A549 (cell line): ENCODE results near the gene LEMD1.

Experiments
- CHD2 ChIP-seq: fragments of 150-350 bp; IDR thresholded peaks from 2 replicates; pipeline ENCODE4 v1.6.1; 2014; ENCODE audit warnings: low read length; ENCODE audit not compliant: partially characterized antibody
- FOXS1 ChIP-seq: fragments of 250-450 bp; sonication (Bioruptor Pico); IDR thresholded peaks from 2 replicates; pipeline ENCODE4 v1.5.0; 2020; ENCODE audit warnings: mild to moderate bottlenecking, moderate library complexity
- MYC ChIP-seq: IDR thresholded peaks from 2 replicates; pipeline ENCODE4 v1.6.1; 2012; ENCODE audit warnings: mild to moderate bottlenecking, inconsistent platforms, low read length, improper control_type of control experiment, borderline replicate concordance
- NR3C1 ChIP-seq: fragments of >200 bp; sonication (Bioruptor Twin); formaldehyde crosslinking; IDR thresholded peaks from 3 replicates; pipeline ENCODE4 v1.6.1; 2017
- POLR2A ChIP-seq: IDR thresholded peaks from 2 replicates; pipeline ENCODE4 v1.6.1; 2012; ENCODE audit warnings: mild to moderate bottlenecking, low read length
- ZC3H11A ChIP-seq: fragments of 450-650 bp; IDR thresholded peaks from 2 replicates; pipeline ENCODE4 v1.6.1; 2014; ENCODE audit warnings: antibody characterized with exemption, mild to moderate bottlenecking
- TF ChIP-seq, protein P1 (sequence below): fragments of 250-450 bp; sonication (Bioruptor Pico); IDR thresholded peaks from 2 replicates; pipeline ENCODE4 v1.5.0; 2021; ENCODE audit warnings: mild to moderate bottlenecking, moderate library complexity, borderline replicate concordance
- TF ChIP-seq, protein P2 (sequence below): fragments of >200 bp; sonication (Bioruptor Twin); formaldehyde crosslinking; IDR thresholded peaks from 3 replicates; pipeline ENCODE4 v1.5.1; 2016
- TF ChIP-seq, protein P3 (sequence below): fragments of 450-650 bp; IDR thresholded peaks from 2 replicates; pipeline ENCODE4 v1.6.1; 2014; ENCODE audit warnings: antibody characterized with exemption

DNA sequence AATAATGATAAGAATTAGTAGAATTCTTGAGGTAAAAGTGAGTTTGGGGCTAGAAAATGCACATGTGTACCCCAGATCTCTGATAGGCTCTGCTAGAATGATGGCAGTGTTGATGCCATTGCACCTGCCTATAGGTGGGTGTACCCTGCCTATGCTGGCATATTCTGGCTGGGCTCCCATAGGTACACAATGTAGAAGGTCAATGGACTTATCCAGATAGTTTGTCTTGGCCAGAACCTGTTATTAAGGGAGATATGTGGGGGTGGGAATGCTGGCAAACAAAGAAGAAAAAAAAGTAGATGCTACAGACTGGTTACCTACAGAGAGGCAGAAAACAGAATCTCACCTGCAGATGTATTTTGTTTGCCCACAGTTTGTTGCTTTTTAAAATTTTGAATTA is 51.1 kb downstream of the LEMD1 start:
- no peak for TF ChIP-seq POLR2A
- TF ChIP-seq, protein P1, sequence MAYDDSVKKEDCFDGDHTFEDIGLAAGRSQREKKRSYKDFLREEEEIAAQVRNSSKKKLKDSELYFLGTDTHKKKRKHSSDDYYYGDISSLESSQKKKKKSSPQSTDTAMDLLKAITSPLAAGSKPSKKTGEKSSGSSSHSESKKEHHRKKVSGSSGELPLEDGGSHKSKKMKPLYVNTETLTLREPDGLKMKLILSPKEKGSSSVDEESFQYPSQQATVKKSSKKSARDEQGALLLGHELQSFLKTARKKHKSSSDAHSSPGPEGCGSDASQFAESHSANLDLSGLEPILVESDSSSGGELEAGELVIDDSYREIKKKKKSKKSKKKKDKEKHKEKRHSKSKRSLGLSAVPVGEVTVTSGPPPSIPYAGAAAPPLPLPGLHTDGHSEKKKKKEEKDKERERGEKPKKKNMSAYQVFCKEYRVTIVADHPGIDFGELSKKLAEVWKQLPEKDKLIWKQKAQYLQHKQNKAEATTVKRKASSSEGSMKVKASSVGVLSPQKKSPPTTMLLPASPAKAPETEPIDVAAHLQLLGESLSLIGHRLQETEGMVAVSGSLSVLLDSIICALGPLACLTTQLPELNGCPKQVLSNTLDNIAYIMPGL (CRISPR knock-in tag): no peak
- TF ChIP-seq, protein P2, sequence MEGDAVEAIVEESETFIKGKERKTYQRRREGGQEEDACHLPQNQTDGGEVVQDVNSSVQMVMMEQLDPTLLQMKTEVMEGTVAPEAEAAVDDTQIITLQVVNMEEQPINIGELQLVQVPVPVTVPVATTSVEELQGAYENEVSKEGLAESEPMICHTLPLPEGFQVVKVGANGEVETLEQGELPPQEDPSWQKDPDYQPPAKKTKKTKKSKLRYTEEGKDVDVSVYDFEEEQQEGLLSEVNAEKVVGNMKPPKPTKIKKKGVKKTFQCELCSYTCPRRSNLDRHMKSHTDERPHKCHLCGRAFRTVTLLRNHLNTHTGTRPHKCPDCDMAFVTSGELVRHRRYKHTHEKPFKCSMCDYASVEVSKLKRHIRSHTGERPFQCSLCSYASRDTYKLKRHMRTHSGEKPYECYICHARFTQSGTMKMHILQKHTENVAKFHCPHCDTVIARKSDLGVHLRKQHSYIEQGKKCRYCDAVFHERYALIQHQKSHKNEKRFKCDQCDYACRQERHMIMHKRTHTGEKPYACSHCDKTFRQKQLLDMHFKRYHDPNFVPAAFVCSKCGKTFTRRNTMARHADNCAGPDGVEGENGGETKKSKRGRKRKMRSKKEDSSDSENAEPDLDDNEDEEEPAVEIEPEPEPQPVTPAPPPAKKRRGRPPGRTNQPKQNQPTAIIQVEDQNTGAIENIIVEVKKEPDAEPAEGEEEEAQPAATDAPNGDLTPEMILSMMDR: no peak
- TF ChIP-seq MYC: no peak
- TF ChIP-seq, protein P3, sequence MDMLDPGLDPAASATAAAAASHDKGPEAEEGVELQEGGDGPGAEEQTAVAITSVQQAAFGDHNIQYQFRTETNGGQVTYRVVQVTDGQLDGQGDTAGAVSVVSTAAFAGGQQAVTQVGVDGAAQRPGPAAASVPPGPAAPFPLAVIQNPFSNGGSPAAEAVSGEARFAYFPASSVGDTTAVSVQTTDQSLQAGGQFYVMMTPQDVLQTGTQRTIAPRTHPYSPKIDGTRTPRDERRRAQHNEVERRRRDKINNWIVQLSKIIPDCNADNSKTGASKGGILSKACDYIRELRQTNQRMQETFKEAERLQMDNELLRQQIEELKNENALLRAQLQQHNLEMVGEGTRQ: no peak
- TF ChIP-seq CHD2: no peak
- TF ChIP-seq NR3C1: no peak
- TF ChIP-seq FOXS1 (CRISPR knock-in tag): no peak
- no peak for TF ChIP-seq ZC3H11A
